Neuronal stem cell (in vitro differentiated cells): ENCODE data around the gene FAR2.

ENCODE experiments used
- DNase-seq: peaks from one replicate; pipeline ENCODE4 v3.0.0-alpha.2; 2013; ENCODE audit warnings: low spot score
- H2AFZ ChIP-seq: one replicate; pipeline ENCODE4 v1.6.1; 2013; ENCODE audit warnings: mild to moderate bottlenecking, low read length, inconsistent platforms
- H2AK5ac ChIP-seq: 2 replicates; pipeline ENCODE4 v1.6.1; 2013; ENCODE audit warnings: low read depth, mild to moderate bottlenecking, inconsistent platforms, low read length, moderate library complexity, mixed read lengths
- H2BK120ac ChIP-seq: 2 replicates; pipeline ENCODE4 v1.6.1; 2013; ENCODE audit warnings: low read depth, mild to moderate bottlenecking, inconsistent platforms, low read length, moderate library complexity, mixed read lengths
- H2BK12ac ChIP-seq: one replicate; pipeline ENCODE4 v1.6.1; 2013; ENCODE audit warnings: low read length, inconsistent platforms
- H2BK15ac ChIP-seq: 2 replicates; pipeline ENCODE4 v1.6.1; 2013; ENCODE audit warnings: mild to moderate bottlenecking, low read length, inconsistent platforms, mixed read lengths
- H2BK5ac ChIP-seq: one replicate; pipeline ENCODE4 v1.6.1; 2013; ENCODE audit warnings: inconsistent platforms, mild to moderate bottlenecking, low read length, moderate library complexity
- H3K14ac ChIP-seq: one replicate; pipeline ENCODE4 v1.6.1; 2013; ENCODE audit warnings: low read length, inconsistent platforms
- H3K18ac ChIP-seq: 2 replicates; pipeline ENCODE4 v1.6.1; 2013; ENCODE audit warnings: low read length, inconsistent platforms
- H3K23ac ChIP-seq: 2 replicates; pipeline ENCODE4 v1.6.1; 2013; ENCODE audit warnings: low read depth, mild to moderate bottlenecking, mixed read lengths, low read length, inconsistent platforms; ENCODE audit not compliant: poor library complexity
- H3K27ac ChIP-seq: replicated peaks from 3 replicates; pipeline ENCODE4 v1.5.1; 2013; ENCODE audit warnings: low read length, inconsistent platforms
- H3K27me3 ChIP-seq, 3 experiments: 2 replicates each; pipeline ENCODE4 v1.6.1; 2013; ENCODE audit warnings: low read length in 3 of 3, mild to moderate bottlenecking in 2 of 3, inconsistent platforms in 1 of 3, low read depth in 1 of 3, mixed read lengths in 1 of 3, moderate library complexity in 1 of 3; ENCODE audit not compliant: control insufficient read depth in 3 of 3, insufficient read depth in 3 of 3
- H3K36me3 ChIP-seq, 2 donors: replicated peaks in 1 of 2; 2 replicates each; pipeline ENCODE4 v1.6.1; 2013; ENCODE audit warnings: low read length in 2 of 2; ENCODE audit not compliant: control insufficient read depth in 2 of 2, insufficient read depth in 2 of 2
- H3K4ac ChIP-seq: 2 replicates; pipeline ENCODE4 v1.6.1; 2013; ENCODE audit warnings: inconsistent platforms, mild to moderate bottlenecking, low read length, moderate library complexity
- H3K4me1 ChIP-seq, 2 donors: 1 replicate in 1 of 2; 2 replicates in 1 of 2; pipeline ENCODE4 v1.6.1; 2013; ENCODE audit warnings: low read length in 2 of 2, low read depth in 1 of 2; ENCODE audit not compliant: control insufficient read depth in 2 of 2, insufficient read depth in 1 of 2
- H3K4me2 ChIP-seq: one replicate; pipeline ENCODE4 v1.6.1; 2013; ENCODE audit warnings: mild to moderate bottlenecking, low read length, inconsistent platforms; ENCODE audit not compliant: insufficient read depth, poor library complexity, severe bottlenecking
- H3K4me3 ChIP-seq, 2 donors: 2 replicates each; pipeline ENCODE4 v1.5.1; 2013; ENCODE audit warnings: low read length in 2 of 2, mild to moderate bottlenecking in 2 of 2, inconsistent platforms in 1 of 2, moderate library complexity in 1 of 2
- H3K79me1 ChIP-seq: one replicate; pipeline ENCODE4 v1.6.1; 2013; ENCODE audit warnings: low read depth, mild to moderate bottlenecking, inconsistent platforms, low read length, moderate library complexity
- H3K9ac ChIP-seq: one replicate; pipeline ENCODE4 v1.6.1; 2013; ENCODE audit warnings: mild to moderate bottlenecking, low read depth, low read length, inconsistent platforms; ENCODE audit not compliant: poor library complexity
- H3K9me3 ChIP-seq, 2 donors: replicated peaks in 1 of 2; 2 replicates each; pipeline versions ENCODE3 to v1.6.1; 2013; ENCODE audit warnings: low read length in 2 of 2, mild to moderate bottlenecking in 2 of 2, inconsistent platforms in 1 of 2, low read depth in 1 of 2, mixed read lengths in 1 of 2, moderate library complexity in 1 of 2; ENCODE audit not compliant: control insufficient read depth in 2 of 2, insufficient read depth in 1 of 2
- H4K8ac ChIP-seq: one replicate; pipeline ENCODE4 v1.6.1; 2013; ENCODE audit warnings: low read depth, mild to moderate bottlenecking, inconsistent platforms, low read length, moderate library complexity
- H4K91ac ChIP-seq: one replicate; pipeline ENCODE4 v1.6.1; 2013; ENCODE audit warnings: low read length, low read depth, mild to moderate bottlenecking, inconsistent platforms; ENCODE audit not compliant: poor library complexity
- WGBS, 2 donors: extraction: QIAGEN DNeasy Blood & Tissue Kit; methylation state at CpG; one replicate each; pipeline ENCODE4 v1.1.7; 2013; ENCODE audit warnings: missing lambda C conversion rate in 2 of 2, mixed read lengths in 1 of 2; ENCODE audit not compliant: insufficient read length in 2 of 2, insufficient replicate concordance in 1 of 2; ENCODE audit errors: extremely low coverage in 2 of 2; 5-methylcytosine and 5-hydroxymethylcytosine counted together

Gene FAR2

DNA sequence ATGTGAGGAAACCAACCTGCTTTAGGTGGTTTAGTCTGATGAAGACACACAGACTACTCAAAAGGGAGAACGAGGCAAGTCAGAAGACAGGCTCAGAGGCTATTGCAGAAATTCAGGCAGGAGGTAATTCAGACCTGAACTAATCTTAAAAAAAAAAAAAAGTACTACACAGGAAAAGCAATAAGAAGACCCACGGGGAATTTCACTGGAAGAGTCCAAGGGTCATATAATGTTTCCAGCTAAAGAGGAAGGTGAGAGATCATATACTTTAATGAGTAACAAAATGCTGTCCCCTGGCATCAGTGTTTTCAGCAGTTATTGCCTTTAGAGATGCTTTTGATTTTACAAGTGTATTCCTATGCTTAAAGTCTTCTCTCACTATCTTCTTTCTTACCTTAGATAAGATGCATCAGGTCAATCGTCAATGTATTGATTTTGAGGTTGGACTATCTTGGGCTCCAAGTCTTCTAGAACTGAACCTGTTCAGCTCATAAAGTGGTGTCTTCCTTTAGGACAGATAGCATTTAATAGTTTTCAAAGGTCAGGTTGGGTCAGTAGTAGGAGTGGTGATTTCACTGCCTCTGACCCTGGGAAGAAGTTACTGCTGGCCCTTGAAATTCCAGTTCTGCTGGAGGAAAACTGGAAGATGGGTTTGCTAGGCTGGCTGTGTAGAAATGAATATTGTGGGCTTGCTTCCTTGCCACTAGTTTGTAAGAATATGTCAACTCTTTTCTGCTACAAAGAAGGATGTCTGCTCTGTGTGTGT, 60.0 kb downstream of the FAR2 start:
- Histone ChIP-seq H3K27ac (no peak overlapping the region), H3K36me3 (no peaks in the 10 kb centered on the region), H3K9me3 (no peaks in the 10 kb centered on the region), H2BK5ac (no peak overlapping the region), H2AK5ac (no peak overlapping the region), H3K9ac (no peak overlapping the region), H2BK120ac (no peak overlapping the region), H3K18ac (no peak overlapping the region), H3K14ac (no peak overlapping the region), H3K4ac (no peak overlapping the region), H4K91ac (no peak overlapping the region), H3K4me3 (no peak overlapping the region), H2BK15ac (no peak overlapping the region), H3K79me1 (no peaks in the 10 kb centered on the region), H2AFZ (no peak overlapping the region), H4K8ac (no peak overlapping the region), H2BK12ac (no peak overlapping the region), H3K27me3 (no peaks in the 10 kb centered on the region), H3K23ac (no peak overlapping the region), H3K4me1 (no peaks in the 10 kb centered on the region), H3K4me2 (no peak overlapping the region)
- no CpG with 5 or more reads among the region's 3 CpGs for WGBS, 2 donors
- DNase-seq: no peak

DNA sequence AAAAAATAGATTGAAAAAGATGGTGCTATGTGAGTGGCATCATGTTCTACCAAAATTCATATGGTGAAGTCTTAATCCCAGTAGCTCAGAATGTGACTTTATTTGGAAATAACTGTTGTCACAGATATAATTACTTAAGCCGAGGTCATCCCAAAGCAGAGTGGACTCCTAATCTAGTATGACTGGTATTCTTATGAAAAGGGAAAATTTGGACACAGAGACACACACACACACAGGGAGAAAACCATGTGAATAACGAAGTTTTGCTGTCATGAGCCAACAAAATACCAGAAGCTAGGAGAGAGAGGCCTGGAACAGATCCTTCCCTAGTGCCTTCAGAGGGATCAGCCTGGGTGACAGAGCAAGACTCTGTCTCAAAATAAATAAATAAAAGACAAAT, 62.6 kb downstream of the FAR2 start:
- no CpG with 5 or more reads among the region's 2 CpGs for WGBS, 2 donors
- Histone ChIP-seq H3K18ac (no peak overlapping the region), H2AFZ (no peak overlapping the region), H3K4me3 (no peak overlapping the region), H3K9me3 (no peaks in the 10 kb centered on the region), H4K91ac (no peak overlapping the region), H3K4me1 (no peaks in the 10 kb centered on the region), H3K23ac (no peak overlapping the region), H2BK120ac (no peak overlapping the region), H2AK5ac (no peak overlapping the region), H2BK5ac (no peak overlapping the region), H2BK15ac (no peak overlapping the region), H3K27me3 (no peaks in the 10 kb centered on the region), H3K27ac (no peak overlapping the region), H4K8ac (no peak overlapping the region), H3K36me3 (no peaks in the 10 kb centered on the region), H3K14ac (no peak overlapping the region), H2BK12ac (no peak overlapping the region), H3K79me1 (no peaks in the 10 kb centered on the region), H3K9ac (no peak overlapping the region), H3K4me2 (no peak overlapping the region), H3K4ac (no peak overlapping the region)
- DNase-seq: no peak

DNA sequence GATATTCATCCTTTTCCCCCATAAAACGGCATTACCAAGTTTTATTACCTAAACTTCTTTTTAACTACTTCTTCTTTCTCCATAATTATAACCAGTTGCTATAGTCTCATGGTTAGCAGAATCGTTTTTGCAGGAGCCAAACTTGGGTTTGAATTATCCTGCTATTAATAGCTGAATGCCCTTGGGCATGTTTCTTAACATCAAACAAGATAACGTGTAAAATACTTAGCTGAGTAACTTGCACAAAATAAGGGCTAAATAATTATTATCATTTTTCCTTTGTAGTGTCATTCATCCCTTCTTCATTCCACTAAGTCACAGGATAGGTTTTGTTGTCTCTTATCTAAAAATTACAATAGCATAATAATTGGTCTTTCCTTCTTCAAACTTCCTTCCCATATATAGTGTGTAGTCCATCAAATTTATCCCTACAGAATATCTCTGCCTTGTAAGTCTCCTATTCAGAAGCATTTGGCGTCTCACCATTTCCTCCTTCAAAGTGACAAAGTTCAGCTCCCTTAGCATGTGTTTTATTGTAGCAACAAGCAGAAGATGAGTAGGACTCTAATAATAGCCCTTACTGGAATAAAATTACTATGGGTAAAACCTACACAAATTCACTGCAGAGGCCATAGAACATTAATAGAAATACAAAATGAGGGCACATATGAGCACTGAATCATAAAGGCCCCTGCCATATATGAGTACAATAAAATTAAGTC, 63.8 kb downstream of the FAR2 start:
- no peak overlapping the region for H2BK5ac ChIP-seq
- no peaks in the 10 kb centered on the region for H3K4me1 ChIP-seq
- no peak overlapping the region for H3K4me3 ChIP-seq
- no peak overlapping the region for H3K23ac ChIP-seq
- no peak overlapping the region for H3K27ac ChIP-seq
- no peak overlapping the region for H4K91ac ChIP-seq
- no peaks in the 10 kb centered on the region for H3K36me3 ChIP-seq
- H2AFZ ChIP-seq: no peak overlapping the region
- no peaks in the 10 kb centered on the region for H3K79me1 ChIP-seq
- H2BK120ac ChIP-seq: no peak overlapping the region
- no peaks in the 10 kb centered on the region for H3K9me3 ChIP-seq
- H4K8ac ChIP-seq: no peak overlapping the region
- no peak overlapping the region for H3K4ac ChIP-seq
- no peaks in the 10 kb centered on the region for H3K27me3 ChIP-seq
- H2AK5ac ChIP-seq: no peak overlapping the region
- H3K18ac ChIP-seq: no peak overlapping the region
- H3K14ac ChIP-seq: no peak overlapping the region
- H3K4me2 ChIP-seq: no peak overlapping the region
- 100% methylated on average over 1 of the region's 4 CpGs for WGBS, 2 donors
- H2BK15ac ChIP-seq: no peak overlapping the region
- DNase-seq: no peak
- H2BK12ac ChIP-seq: no peak overlapping the region
- no peak overlapping the region for H3K9ac ChIP-seq

- Histone ChIP-seq H2BK15ac (no peak overlapping the region), H3K9ac (no peak overlapping the region), H3K27me3 (no peaks in the 10 kb centered on the region), H3K36me3 (no peaks in the 10 kb centered on the region), H3K4me1 (no peaks in the 10 kb centered on the region), H3K79me1 (no peaks in the 10 kb centered on the region), H2BK120ac (no peak overlapping the region), H2BK12ac (no peak overlapping the region), H3K4ac (no peak overlapping the region), H4K91ac (no peak overlapping the region), H3K27ac (no peak overlapping the region), H2AFZ (no peak overlapping the region), H3K9me3 (no peaks in the 10 kb centered on the region), H2BK5ac (no peak overlapping the region), H3K14ac (no peak overlapping the region), H3K4me3 (no peak overlapping the region), H3K4me2 (no peak overlapping the region), H3K23ac (no peak overlapping the region), H3K18ac (no peak overlapping the region), H4K8ac (no peak overlapping the region), H2AK5ac (no peak overlapping the region)
- no peak for DNase-seq
- WGBS, 2 donors: no CpG with 5 or more reads among the region's 2 CpGs
Observed at GRCh38 chr12:29216266-29216665, 67.2 kb downstream of the FAR2 start.
